Fibroblast of lung (primary cell): ENCODE results near the gene SLC25A25. TPM values are rescaled to one million over a fixed set of nuclear protein-coding genes. Genes with fewer than 3 reads are reported as not detected.
A peak's percentile ranks its signal among the peaks of the same experiment; 100 is the strongest.

ENCODE experiments used
- DNase-seq, 2 donors: peaks; one replicate each; pipeline versions ENCODE4 v3.0.0 to v3.0.0-alpha.2; 2010; ENCODE audit warnings: low read depth in 2 of 2
- H2AFZ ChIP-seq: 2 replicates; pipeline ENCODE4 v1.5.1; 2012; ENCODE audit warnings: low read length, control low read depth, inconsistent platforms
- H3K27ac ChIP-seq: 2 replicates; pipeline ENCODE4 v1.5.1; 2011; ENCODE audit warnings: low read length, control low read depth; ENCODE audit not compliant: insufficient read depth
- H3K27me3 ChIP-seq: 2 replicates; pipeline ENCODE4 v1.5.1; 2011; ENCODE audit warnings: mild to moderate bottlenecking, low read length; ENCODE audit not compliant: control insufficient read depth, insufficient read depth
- H3K36me3 ChIP-seq: 2 replicates; pipeline ENCODE4 v1.5.1; 2011; ENCODE audit warnings: low read length; ENCODE audit not compliant: control insufficient read depth, insufficient read depth
- H3K4me1 ChIP-seq: 2 replicates; pipeline ENCODE4 v1.5.1; 2011; ENCODE audit warnings: low read length; ENCODE audit not compliant: control insufficient read depth, insufficient read depth; ENCODE audit errors: extremely low read depth
- H3K4me2 ChIP-seq: 2 replicates; pipeline ENCODE4 v1.5.1; 2011; ENCODE audit warnings: low read length, control low read depth; ENCODE audit not compliant: insufficient read depth; ENCODE audit errors: extremely low read depth
- H3K4me3 ChIP-seq, 4 experiments: fragments of 200-600 bp in 1 of 4; sonication (generic) in 1 of 4; replicated peaks in 1 of 4; 2 replicates each; pipeline ENCODE4 v1.5.1; 2011 to 2016; ENCODE audit warnings: low read length in 4 of 4, low read depth in 3 of 4, mild to moderate bottlenecking in 3 of 4, control low read depth in 2 of 4, inconsistent platforms in 1 of 4, mixed read lengths in 1 of 4; ENCODE audit not compliant: insufficient read depth in 1 of 4; ENCODE audit errors: control extremely low read depth in 1 of 4
- H3K79me2 ChIP-seq: 2 replicates; pipeline ENCODE4 v1.5.1; 2012; ENCODE audit warnings: mild to moderate bottlenecking, low read length, inconsistent platforms; ENCODE audit not compliant: control insufficient read depth, insufficient read depth
- H3K9ac ChIP-seq: 2 replicates; pipeline ENCODE4 v1.5.1; 2011; ENCODE audit warnings: mild to moderate bottlenecking, low read length, control low read depth; ENCODE audit not compliant: insufficient read depth
- H3K9me3 ChIP-seq: 2 replicates; pipeline ENCODE4 v1.5.1; 2012; ENCODE audit warnings: low read depth, low read length; ENCODE audit not compliant: control insufficient read depth, insufficient read depth
- H4K20me1 ChIP-seq: 2 replicates; pipeline ENCODE4 v1.5.1; 2011; ENCODE audit warnings: low read length; ENCODE audit not compliant: control insufficient read depth, insufficient read depth; ENCODE audit errors: extremely low read depth
- CTCF ChIP-seq, 2 donors: IDR thresholded peaks in 1 of 2; conservative IDR thresholded peaks in 1 of 2; 1 replicate in 1 of 2; 2 replicates in 1 of 2; pipeline ENCODE4 v1.5.1; 2011 to 2012; ENCODE audit warnings: low read length in 2 of 2, control low read depth in 1 of 2, inconsistent platforms in 1 of 2, low read depth in 1 of 2, mild to moderate bottlenecking in 1 of 2
- EZH2 ChIP-seq: IDR thresholded peaks from 2 replicates; pipeline ENCODE4 v1.5.1; 2012; ENCODE audit warnings: low read length, control low read depth, mild to moderate bottlenecking; ENCODE audit errors: missing control alignments
- polyA plus RNA-seq, 2 donors: library from polyadenylated mRNA; depleted of rRNA in 1 of 2; stranded (reverse) in 1 of 2; unstranded in 1 of 2; fragments of >200 nt; gene quantifications; 2 replicates each; pipeline ENCODE4 v1.2.1, GENCODE V29; 2011 to 2012; ENCODE audit warnings: missing spikeins in 1 of 2
- total RNA-seq: library from RNA; depleted of rRNA; stranded (reverse); fragments of >200 nt; gene quantifications from 2 replicates; pipeline ENCODE4 v1.2.1, GENCODE V29; 2014

Gene SLC25A25
- total and polyA plus RNA-seq, 2 donors (not counting 1 experiment from before 2014, with no cell fraction given) = 14.0 to 30.7 TPM

- peaks cover 11% of the 10 kb centered on the region for H3K36me3 ChIP-seq
- no peaks in the 10 kb centered on the region for H3K27me3 ChIP-seq
- no peak overlapping the region for H3K9ac ChIP-seq
- peak overlapping the region in 3 of 4 experiments; percentile 7 to 88 (median 9) for H3K4me3 ChIP-seq
- no peaks in the 10 kb centered on the region for H4K20me1 ChIP-seq
- H3K27ac ChIP-seq = no peak overlapping the region
- peaks cover 10% of the 10 kb centered on the region for H3K79me2 ChIP-seq
- peak in 1 of 2 donors; percentile 4 for TF ChIP-seq CTCF (conservative IDR thresholded peaks at IDR 0.05 in 1 of 2, IDR thresholded peaks at IDR 0.05 in 1 of 2; ENCODE audit: low read depth in 1 of 2, low read length in 2 of 2)
- no peak for TF ChIP-seq EZH2
- H3K9me3 ChIP-seq = no peaks in the 10 kb centered on the region
- H2AFZ ChIP-seq = no peak overlapping the region
- peak overlapping the region; percentile 68 for H3K4me2 ChIP-seq
- DNase-seq = no peak
- H3K4me1 ChIP-seq = peaks cover 13% of the 10 kb centered on the region
Measured at GRCh38 chr9:128125580-128126354, 57.7 kb downstream of the SLC25A25 start.

GRCh38 chr9:128127568-128127989, 59.5 kb downstream of the SLC25A25 start, which contains the start of gene PTGES2:
Gene PTGES2 (minus strand): TSS chr9:128127729. CDS start chr9:128127717, 12 bp downstream.
- Histone ChIP-seq H3K9me3 (no peaks in the 10 kb centered on the region), H3K36me3 (peaks cover 4% of the 10 kb centered on the region), H3K27ac (peak within 1 kb of the TSS; percentile 95), H4K20me1 (no peaks in the 10 kb centered on the region), H3K4me1 (peaks cover 13% of the 10 kb centered on the region), H2AFZ (peak within 1 kb of the TSS; percentile 93), H3K79me2 (peaks cover 10% of the 10 kb centered on the region), H3K9ac (peak within 1 kb of the TSS; percentile 98), H3K4me2 (peak within 1 kb of the TSS; percentile 95), H3K4me3 (peak within 1 kb of the TSS; percentile 75 to 93 (median 88)), H3K27me3 (peaks cover 6% of the 10 kb centered on the region)
- peak; percentile 81 to 86 for DNase-seq
- TF ChIP-seq EZH2 = no peak
- no peak for TF ChIP-seq CTCF (conservative IDR thresholded peaks at IDR 0.05 in 1 of 2, IDR thresholded peaks at IDR 0.05 in 1 of 2; ENCODE audit: low read depth in 1 of 2, low read length in 2 of 2)

GRCh38 chr9:128127990-128128835, 60.2 kb downstream of the SLC25A25 start:
- peak overlapping the region; percentile 93 for H2AFZ ChIP-seq
- H3K27ac ChIP-seq = peak overlapping the region; percentile 95
- peaks cover 13% of the 10 kb centered on the region for H3K4me1 ChIP-seq
- H3K9me3 ChIP-seq = no peaks in the 10 kb centered on the region
- H4K20me1 ChIP-seq = no peaks in the 10 kb centered on the region
- H3K4me2 ChIP-seq = peak overlapping the region; percentile 95
- H3K79me2 ChIP-seq = peaks cover 10% of the 10 kb centered on the region
- H3K36me3 ChIP-seq = peaks cover 2% of the 10 kb centered on the region
- H3K4me3 ChIP-seq = peak overlapping the region; percentile 75 to 93 (median 88)
- peak; percentile 91 to 92 for DNase-seq
- H3K27me3 ChIP-seq = peaks cover 9% of the 10 kb centered on the region
- TF ChIP-seq EZH2 = no peak
- no peak for TF ChIP-seq CTCF (conservative IDR thresholded peaks at IDR 0.05 in 1 of 2, IDR thresholded peaks at IDR 0.05 in 1 of 2; ENCODE audit: low read depth in 1 of 2, low read length in 2 of 2)
- H3K9ac ChIP-seq = peak overlapping the region; percentile 98
